ENCODE measurements around the gene LY86. TPM values are rescaled to one million over a fixed set of nuclear protein-coding genes. Genes with fewer than 3 reads are reported as not detected.

Gene LY86
- total RNA-seq, 4 donors from 2014 or later, result 1.7 TPM; not detected in 3

DNA sequence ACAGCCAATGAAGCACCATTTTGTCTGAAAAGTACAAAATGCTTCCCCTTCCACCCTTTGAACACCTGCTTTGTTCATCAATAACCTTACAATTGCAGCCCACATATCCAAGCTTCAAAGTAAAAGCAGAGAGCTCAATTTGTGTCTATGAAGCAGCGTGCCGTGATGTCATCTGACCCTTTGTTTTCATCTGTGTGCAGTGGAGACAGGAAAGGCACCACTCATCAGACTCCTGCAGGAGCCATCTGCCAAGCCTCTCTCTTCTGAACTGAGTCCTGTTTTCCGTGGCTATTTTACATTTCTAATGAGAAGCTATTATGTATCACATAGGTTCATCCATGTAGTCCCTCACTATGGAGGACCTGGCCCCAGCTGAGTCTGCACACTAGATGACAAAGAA, 7.5 kb upstream of the LY86 start:
- Histone ChIP-seq H3K4me3 (no peak overlapping the region), H3K27ac (no peak overlapping the region), H3K36me3 (no peaks in the 10 kb centered on the region), H3K27me3 (no peaks in the 10 kb centered on the region), H3K9me3 (no peaks in the 10 kb centered on the region), H3K4me1 (no peaks in the 10 kb centered on the region)
- TF ChIP-seq POLR2AphosphoS5 (IDR thresholded peaks at IDR 0.05), result no peak
- no peak for DNase-seq (ENCODE audit: low spot score in 2 of 2)
- 81% methylated on average over 3 of the region's 3 CpGs for WGBS

DNA sequence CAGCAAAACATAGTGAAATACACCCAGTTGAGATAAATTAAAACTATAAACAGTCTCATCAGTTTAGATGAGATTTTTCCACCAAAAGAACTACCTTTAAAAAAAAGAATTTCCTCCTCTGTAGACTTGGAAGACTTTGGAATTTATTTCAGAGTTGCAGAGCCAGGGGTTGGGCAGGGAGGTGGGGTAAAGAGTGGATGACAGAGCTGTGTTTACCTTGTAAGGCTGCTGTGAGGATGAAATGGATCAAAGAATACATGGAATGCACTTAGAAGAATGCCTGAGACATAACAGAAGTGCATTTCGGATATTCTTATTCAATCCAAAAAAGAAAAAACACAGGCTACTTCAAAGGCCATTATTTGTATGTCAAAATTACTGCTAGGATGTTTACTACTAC, 6.4 kb upstream of the LY86 start:
- 79% methylated on average over 1 of the region's 1 CpG for WGBS
- no peak for DNase-seq (ENCODE audit: low spot score in 2 of 2)
- Histone ChIP-seq H3K36me3 (no peaks in the 10 kb centered on the region), H3K4me3 (no peak overlapping the region), H3K9me3 (no peaks in the 10 kb centered on the region), H3K27ac (no peak overlapping the region), H3K27me3 (no peaks in the 10 kb centered on the region), H3K4me1 (no peaks in the 10 kb centered on the region)
- TF ChIP-seq, protein P1, sequence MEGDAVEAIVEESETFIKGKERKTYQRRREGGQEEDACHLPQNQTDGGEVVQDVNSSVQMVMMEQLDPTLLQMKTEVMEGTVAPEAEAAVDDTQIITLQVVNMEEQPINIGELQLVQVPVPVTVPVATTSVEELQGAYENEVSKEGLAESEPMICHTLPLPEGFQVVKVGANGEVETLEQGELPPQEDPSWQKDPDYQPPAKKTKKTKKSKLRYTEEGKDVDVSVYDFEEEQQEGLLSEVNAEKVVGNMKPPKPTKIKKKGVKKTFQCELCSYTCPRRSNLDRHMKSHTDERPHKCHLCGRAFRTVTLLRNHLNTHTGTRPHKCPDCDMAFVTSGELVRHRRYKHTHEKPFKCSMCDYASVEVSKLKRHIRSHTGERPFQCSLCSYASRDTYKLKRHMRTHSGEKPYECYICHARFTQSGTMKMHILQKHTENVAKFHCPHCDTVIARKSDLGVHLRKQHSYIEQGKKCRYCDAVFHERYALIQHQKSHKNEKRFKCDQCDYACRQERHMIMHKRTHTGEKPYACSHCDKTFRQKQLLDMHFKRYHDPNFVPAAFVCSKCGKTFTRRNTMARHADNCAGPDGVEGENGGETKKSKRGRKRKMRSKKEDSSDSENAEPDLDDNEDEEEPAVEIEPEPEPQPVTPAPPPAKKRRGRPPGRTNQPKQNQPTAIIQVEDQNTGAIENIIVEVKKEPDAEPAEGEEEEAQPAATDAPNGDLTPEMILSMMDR (IDR thresholded peaks at IDR 0.05), result no peak
- TF ChIP-seq POLR2AphosphoS5 (IDR thresholded peaks at IDR 0.05), result no peak
- TF ChIP-seq POLR2A (IDR thresholded peaks at IDR 0.05), result no peak
- TF ChIP-seq EP300 (IDR thresholded peaks at IDR 0.05), result no peak

DNA sequence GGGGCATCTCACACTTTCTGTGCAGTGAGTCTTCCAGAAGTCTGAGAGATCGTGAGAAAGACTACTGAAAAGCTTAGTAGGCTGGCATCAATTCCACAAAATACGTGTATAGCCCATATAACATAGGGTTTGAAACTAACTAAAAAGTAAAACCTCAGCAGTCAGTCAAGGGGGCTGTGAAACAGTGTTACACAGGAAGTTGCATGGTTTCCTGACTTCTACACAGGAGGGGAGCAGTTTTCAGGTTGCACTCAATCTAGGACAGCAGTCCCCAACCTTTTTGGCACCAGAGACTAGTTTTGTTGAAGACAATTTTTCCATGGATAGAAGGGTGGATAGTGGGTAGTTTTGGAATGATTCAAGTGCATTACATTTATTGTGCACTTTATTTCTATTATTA, 4.7 kb upstream of the LY86 start:
- Histone ChIP-seq H3K27ac (no peak overlapping the region), H3K36me3 (no peaks in the 10 kb centered on the region), H3K27me3 (no peaks in the 10 kb centered on the region), H3K4me3 (no peak overlapping the region), H3K4me1 (peaks cover 5% of the 10 kb centered on the region), H3K9me3 (no peaks in the 10 kb centered on the region)
- TF ChIP-seq, protein P1 (IDR thresholded peaks at IDR 0.05), result no peak
- no peak for TF ChIP-seq POLR2A (IDR thresholded peaks at IDR 0.05)
- TF ChIP-seq POLR2AphosphoS5 (IDR thresholded peaks at IDR 0.05), result no peak
- no peak for TF ChIP-seq EP300 (IDR thresholded peaks at IDR 0.05)
- no peak for DNase-seq (ENCODE audit: low spot score in 2 of 2)
- WGBS, result 93% methylated on average over 2 of the region's 2 CpGs

DNA sequence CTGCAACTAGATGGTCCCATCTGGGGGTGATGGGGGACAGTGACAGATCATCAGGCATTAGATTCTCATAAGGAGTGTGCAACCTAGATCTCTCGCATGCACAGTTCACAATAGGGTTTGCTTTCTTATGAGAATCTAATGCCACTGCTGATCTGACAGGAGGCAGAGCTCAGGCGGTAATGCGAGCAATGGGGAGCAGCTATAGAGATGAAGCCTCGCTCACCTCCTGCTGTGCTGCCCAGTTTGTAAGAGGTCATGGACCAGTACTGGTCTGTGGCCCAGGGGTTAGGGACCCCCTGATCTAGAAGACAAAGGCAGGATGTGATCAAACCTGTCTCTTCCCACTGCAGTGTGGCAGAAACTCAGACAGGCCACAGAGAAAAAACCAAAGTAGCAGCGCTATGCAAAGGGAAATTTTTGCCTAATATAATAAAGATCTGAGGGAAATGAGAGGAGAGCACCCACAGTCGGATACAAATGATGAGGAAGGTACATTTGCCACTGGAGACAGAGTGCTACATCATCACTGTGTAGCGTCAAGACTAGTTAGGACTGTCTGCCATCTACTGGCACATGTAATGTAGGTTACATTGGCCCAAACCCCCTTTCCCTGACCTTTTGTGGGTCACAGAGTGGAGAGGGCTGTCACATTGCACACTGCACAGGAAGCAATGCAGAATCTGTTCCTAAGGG, 4.1 kb upstream of the LY86 start:
- 87% methylated on average over 7 of the region's 7 CpGs for WGBS
- peaks cover 5% of the 10 kb centered on the region for H3K4me1 ChIP-seq
- DNase-seq (ENCODE audit: low spot score in 2 of 2), result no peak

DNA sequence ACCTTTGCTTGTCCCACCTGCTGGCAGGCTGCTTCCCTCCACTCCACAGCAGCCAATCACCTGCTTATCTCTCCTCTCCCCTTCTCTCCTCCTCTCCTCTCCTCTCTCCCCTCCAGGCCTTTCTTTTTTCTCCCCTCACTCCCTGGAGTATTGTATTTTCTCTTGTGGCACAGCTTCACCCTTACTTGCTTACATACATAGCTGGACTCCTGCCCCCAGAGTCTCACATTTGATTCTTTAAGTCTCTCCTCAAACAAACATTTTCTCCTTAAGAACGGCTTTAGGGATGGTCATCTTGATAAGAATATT, 3.6 kb upstream of the LY86 start:
- peaks cover 5% of the 10 kb centered on the region for H3K4me1 ChIP-seq
- H3K27me3 ChIP-seq, result no peaks in the 10 kb centered on the region
- DNase-seq (ENCODE audit: low spot score in 2 of 2), result no peak
- no peak overlapping the region for H3K27ac ChIP-seq
- WGBS, result 93% methylated on average over 1 of the region's 1 CpG
- no peak overlapping the region for H3K4me3 ChIP-seq
- no peaks in the 10 kb centered on the region for H3K36me3 ChIP-seq
- no peaks in the 10 kb centered on the region for H3K9me3 ChIP-seq
- TF ChIP-seq, protein P1 (IDR thresholded peaks at IDR 0.05), result no peak
- no peak for TF ChIP-seq POLR2A (IDR thresholded peaks at IDR 0.05)
- no peak for TF ChIP-seq EP300 (IDR thresholded peaks at IDR 0.05)
- TF ChIP-seq POLR2AphosphoS5 (IDR thresholded peaks at IDR 0.05), result no peak

More for the DNA sequence above, 4.1 kb upstream of the LY86 start:
- Histone ChIP-seq H3K36me3 (no peaks in the 10 kb centered on the region), H3K27me3 (no peaks in the 10 kb centered on the region), H3K9me3 (no peaks in the 10 kb centered on the region), H3K4me3 (no peak overlapping the region), H3K27ac (no peak overlapping the region)
- no peak for TF ChIP-seq POLR2AphosphoS5 (IDR thresholded peaks at IDR 0.05)
- TF ChIP-seq EP300 (IDR thresholded peaks at IDR 0.05), result no peak
- TF ChIP-seq, protein P1 (IDR thresholded peaks at IDR 0.05), result no peak
- no peak for TF ChIP-seq POLR2A (IDR thresholded peaks at IDR 0.05)

DNA sequence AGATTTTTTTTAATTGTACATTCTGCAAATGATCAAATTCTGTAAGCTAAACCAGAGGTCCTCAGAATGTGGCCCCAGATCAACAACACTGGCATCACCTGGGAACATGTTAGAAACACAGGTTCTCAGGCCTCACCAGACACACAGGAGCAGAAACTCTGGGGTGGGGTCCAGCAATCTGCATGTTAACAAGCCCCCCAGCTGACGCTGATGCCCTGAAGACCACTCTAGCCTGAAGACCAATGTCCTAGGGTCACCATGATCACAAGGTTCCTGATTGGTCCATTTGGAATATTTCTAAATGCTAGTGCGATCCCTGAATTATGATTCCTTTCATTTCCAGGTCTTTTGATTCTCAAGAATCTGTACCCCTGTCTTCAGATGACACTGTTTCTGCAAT, 2.4 kb upstream of the LY86 start:
- Histone ChIP-seq H3K27me3 (no peaks in the 10 kb centered on the region), H3K9me3 (no peaks in the 10 kb centered on the region), H3K4me3 (no peak overlapping the region), H3K27ac (no peak overlapping the region), H3K36me3 (no peaks in the 10 kb centered on the region), H3K4me1 (peaks cover 5% of the 10 kb centered on the region)
- WGBS, result 68% methylated on average over 2 of the region's 2 CpGs
- no peak for DNase-seq (ENCODE audit: low spot score in 2 of 2)
- TF ChIP-seq, protein P1 (IDR thresholded peaks at IDR 0.05), result no peak
- no peak for TF ChIP-seq POLR2A (IDR thresholded peaks at IDR 0.05)
- TF ChIP-seq POLR2AphosphoS5 (IDR thresholded peaks at IDR 0.05), result no peak
- no peak for TF ChIP-seq EP300 (IDR thresholded peaks at IDR 0.05)
